HepG2 (cell line): ENCODE measurements around the gene SEZ6. TPM values are rescaled to one million over a fixed set of nuclear protein-coding genes. Genes with fewer than 3 reads are reported as not detected.

Source experiments
- ATAC-seq: fragments of 200-7000 bp; cut with Tn5 transposase; 3 replicates; pipeline ENCODE4 v1.9.1; 2020; ENCODE audit warnings: mild to moderate bottlenecking, moderate library complexity
- BruUV-seq: library from RNA; stranded (reverse); fragments of 400-500 nt; replicated peaks from 2 replicates; lab custom pipeline; 2021; lab: Mats Ljungman, UMichigan
- CTCF ChIA-PET: fragments of 300-600 bp; formaldehyde crosslinking; extraction: SDS; loops from one replicate; lab custom pipeline; 2021; ENCODE audit warnings: low total read pairs, inconsistent platforms, low intra/inter-chr PET ratio; lab: Yijun Ruan, JAX
- POLR2A ChIA-PET: fragments of 350-600 bp; sonication (Branson Sonifier 250); formaldehyde crosslinking; loops from one replicate; lab custom pipeline; 2020; ENCODE audit warnings: antibody characterized with exemption, inconsistent platforms; lab: Yijun Ruan, JAX
- DNase-seq: peaks from one replicate; pipeline ENCODE4 v3.0.0-alpha.2; 2015; ENCODE audit warnings: low spot score
- FAIRE-seq: peaks from 3 replicates; lab custom pipeline; 2011; peaks lifted over from hg19 to GRCh38; lab: Jason Lieb, UNC
- H2AFZ ChIP-seq: one replicate; pipeline ENCODE4 v1.6.1; 2011; ENCODE audit warnings: low read length, inconsistent platforms
- H3K27ac ChIP-seq: fragments of 300-600 bp; 3 replicates; pipeline ENCODE4 v1.8.0; 2011; ENCODE audit warnings: mixed run types, mild to moderate bottlenecking, mixed read lengths, low read length, inconsistent platforms; ENCODE audit not compliant: insufficient read depth; ENCODE audit errors: extremely low read length
- H3K27me3 ChIP-seq, 2 experiments: fragments of 200-600 bp in 1 of 2; 2 replicates in 1 of 2; 3 replicates in 1 of 2; pipeline versions ENCODE4 v1.6.0 to v1.8.0; 2011; ENCODE audit warnings: low read length in 2 of 2, mild to moderate bottlenecking in 2 of 2, moderate library complexity in 2 of 2, inconsistent platforms in 1 of 2; ENCODE audit not compliant: insufficient read depth in 2 of 2, control insufficient read depth in 1 of 2
- H3K36me3 ChIP-seq, 2 experiments: fragments of 200-600 bp in 1 of 2; replicated peaks in 1 of 2; 2 replicates in 1 of 2; 3 replicates in 1 of 2; pipeline versions ENCODE4 v1.5.1 to v1.8.0; 2011; ENCODE audit warnings: low read length in 2 of 2, inconsistent platforms in 1 of 2; ENCODE audit not compliant: insufficient read depth in 2 of 2, control insufficient read depth in 1 of 2
- H3K4me1 ChIP-seq: 2 replicates; pipeline ENCODE4 v1.5.1; 2012; ENCODE audit warnings: low read length, inconsistent platforms; ENCODE audit not compliant: insufficient read depth
- H3K4me2 ChIP-seq: 2 replicates; pipeline ENCODE4 v1.6.0; 2011; ENCODE audit warnings: low read depth, low read length, inconsistent platforms
- H3K4me3 ChIP-seq, 3 experiments: fragments of 200-600 bp in 1 of 3; sonication (generic), shearing (Covaris generic) in 1 of 3; replicated peaks in 1 of 3; 2 replicates each; pipeline ENCODE4 v1.5.1; 2011 to 2016; ENCODE audit warnings: low read length in 3 of 3, inconsistent platforms in 2 of 3, low read depth in 2 of 3, mild to moderate bottlenecking in 2 of 3, control low read depth in 1 of 3, mixed read lengths in 1 of 3; ENCODE audit not compliant: insufficient read depth in 1 of 3
- H3K79me2 ChIP-seq: one replicate; pipeline ENCODE4 v1.6.1; 2011; ENCODE audit warnings: low read length, inconsistent platforms; ENCODE audit not compliant: insufficient read depth
- H3K9ac ChIP-seq: 2 replicates; pipeline ENCODE4 v1.6.0; 2011; ENCODE audit warnings: mild to moderate bottlenecking, low read depth, low read length, inconsistent platforms; ENCODE audit not compliant: insufficient read depth
- H3K9me3 ChIP-seq: 2 replicates; pipeline ENCODE4 v1.5.1; 2012; ENCODE audit warnings: mild to moderate bottlenecking, low read length
- H4K20me1 ChIP-seq: 2 replicates; pipeline ENCODE4 v1.6.0; 2011; ENCODE audit warnings: inconsistent platforms, mild to moderate bottlenecking, low read length, moderate library complexity; ENCODE audit not compliant: insufficient read depth
- FOSL2 ChIP-seq: sonication (generic); formaldehyde crosslinking; IDR thresholded peaks from 2 replicates; pipeline ENCODE4 v1.4.0; 2020; ENCODE audit warnings: missing genetic modification reagents
- HCFC1 ChIP-seq: fragments of 150-350 bp; IDR thresholded peaks from 2 replicates; pipeline ENCODE4 v1.6.1; 2014; ENCODE audit warnings: low read depth, low read length
- HOXA3 ChIP-seq: sonication (generic); formaldehyde crosslinking; IDR thresholded peaks from 2 replicates; pipeline ENCODE4 v1.5.0; 2020; ENCODE audit warnings: missing genetic modification reagents
- PHF21A ChIP-seq: sonication (generic); formaldehyde crosslinking; IDR thresholded peaks from 2 replicates; pipeline ENCODE4 v1.5.0; 2020; ENCODE audit warnings: mild to moderate bottlenecking, missing genetic modification reagents
- ZIK1 ChIP-seq: sonication (generic); formaldehyde crosslinking; IDR thresholded peaks from 2 replicates; pipeline ENCODE4 v1.5.0; 2020; ENCODE audit warnings: mild to moderate bottlenecking, low read depth, missing genetic modification reagents, borderline replicate concordance
- ZMYM2 ChIP-seq: sonication (generic); formaldehyde crosslinking; IDR thresholded peaks from 2 replicates; pipeline ENCODE4 v1.8.0; 2022; ENCODE audit warnings: mild to moderate bottlenecking, missing genetic modification reagents
- ZNF337 ChIP-seq: sonication (generic); formaldehyde crosslinking; IDR thresholded peaks from 2 replicates; pipeline ENCODE4 v1.5.1; 2020; ENCODE audit warnings: missing genetic modification reagents, low read depth, mild to moderate bottlenecking, borderline replicate concordance
- ZNF644 ChIP-seq: IDR thresholded peaks from 2 replicates; pipeline ENCODE4 v1.6.1; 2016; ENCODE audit warnings: low read depth
- WGBS: methylation state at CpG from one replicate; pipeline ENCODE4 v1.1.6; 2017; ENCODE audit warnings: low lambda C conversion rate; 5-methylcytosine and 5-hydroxymethylcytosine counted together
- in situ Hi-C: cut with HindIII; loops from 2 replicates; pipeline ENCODE4 v1.10.0; 2017; ENCODE audit warnings: low pct_unique_long_range_greater_than_20kb; ENCODE audit not compliant: extremely low pct_ligation_motif_present
- intact Hi-C: fragments of 100-400 bp; cut with micrococcal nuclease; formaldehyde crosslinking; loops from one replicate; pipeline ENCODE4 v1.10.0; 2022; ENCODE audit not compliant: unreplicated experiment
- polyA plus RNA-seq, 8 experiments: library from polyadenylated mRNA; depleted of rRNA in 3 of 8; stranded (reverse) in 7 of 8; unstranded in 1 of 8; fragments of >200 nt; fragmentation: Illumina TruSeq in 4 of 8; extraction: Trizol in 4 of 8; gene quantifications; 2 replicates each; pipeline versions ENCODE4 v1.2.1 to v1.2.3, GENCODE V29; 2011 to 2016; ENCODE audit warnings: low read depth in 4 of 8, missing spikeins in 1 of 8, mixed read lengths in 1 of 8; ENCODE audit not compliant: insufficient read depth in 1 of 8
- total RNA-seq, 5 experiments: library from RNA; depleted of rRNA; stranded (reverse); fragments of >200 nt; fragmentation: Illumina TruSeq; extraction: Trizol; gene quantifications; 2 replicates each; pipeline ENCODE4 v1.2.3, GENCODE V29; 2016; ENCODE audit warnings: low read depth in 1 of 5
- TF ChIP-seq, protein P1 (sequence below): sonication (generic); formaldehyde crosslinking; IDR thresholded peaks from 2 replicates; pipeline ENCODE4 v1.8.0; 2022; ENCODE audit warnings: missing genetic modification reagents, mild to moderate bottlenecking, inconsistent platforms, borderline replicate concordance

Gene SEZ6
- total and polyA plus RNA-seq, 2 of the 13 experiments (the other 11 are each of a cell fraction or from before 2014, with no cell fraction given): not detected

DNA sequence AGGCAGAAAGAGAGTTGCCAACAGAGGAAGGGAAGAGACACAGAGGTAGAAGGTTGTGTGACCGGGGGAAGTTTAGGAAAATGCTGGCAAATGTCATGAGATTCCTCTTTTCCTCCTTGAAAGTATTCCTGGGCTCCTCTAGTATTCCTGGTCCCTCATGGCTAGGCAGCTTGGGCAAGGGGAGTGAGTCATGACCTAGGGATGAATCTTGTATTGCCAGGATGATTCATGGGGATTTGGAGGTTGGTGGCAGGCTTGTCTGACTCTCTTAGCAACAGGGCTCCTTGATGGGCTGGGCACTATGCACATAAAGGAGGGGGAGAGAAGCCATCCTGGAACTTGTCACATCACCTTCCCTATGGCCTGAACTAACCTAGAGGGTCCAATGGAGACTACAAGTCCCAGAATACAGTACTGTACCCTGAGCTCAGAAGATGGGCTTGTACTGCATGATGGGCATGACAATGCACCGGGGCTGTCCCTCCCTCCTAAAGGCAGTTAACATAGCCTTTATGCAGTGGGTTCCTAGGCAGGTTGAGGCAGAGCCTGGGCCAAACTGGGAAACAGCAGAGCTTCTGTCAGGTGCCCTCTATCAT is 2.1 kb upstream of the SEZ6 start:
- no peak for FAIRE-seq
- POLR2A ChIA-PET: interaction anchor here (0.9 kb wide), 1 partner anchor 45 kb away, joined by 3 read pairs; no protein-coding TSS in a partner anchor
- in situ Hi-C loops: no loop called here

DNA sequence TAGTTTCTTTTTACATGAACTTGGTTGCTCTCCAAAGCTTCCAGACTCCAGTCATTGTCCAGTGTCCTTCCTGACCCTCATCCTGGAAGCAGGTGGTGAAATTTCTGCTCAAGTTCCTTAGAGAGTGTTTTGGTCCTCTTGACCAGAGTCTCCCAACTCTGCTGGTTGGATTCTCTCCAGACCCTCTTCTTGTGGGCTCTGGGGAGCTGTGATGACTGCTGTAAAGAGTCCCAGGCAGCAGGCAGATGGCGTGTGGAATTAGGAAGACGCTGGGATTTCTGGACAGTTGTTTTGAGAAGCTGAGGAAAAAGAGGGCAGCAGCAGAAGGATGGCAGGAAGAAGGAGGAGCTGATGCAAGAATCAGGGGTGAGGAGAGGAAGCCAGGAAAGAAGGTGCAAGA is 1.6 kb upstream of the SEZ6 start:
- H4K20me1 ChIP-seq: peaks cover 8% of the 10 kb centered on the region; the same call in 1 of the 2 replicates

More for the DNA sequence above, 2.1 kb upstream of the SEZ6 start:
- Histone ChIP-seq H3K9me3 (no peaks in the 10 kb centered on the region), H3K27ac (no peak overlapping the region), H3K4me1 (peaks cover 40% of the 10 kb centered on the region), H3K79me2 (no peaks in the 10 kb centered on the region), H3K9ac (no peak overlapping the region)
- no TSS peak for BruUV-seq
- TF ChIP-seq ZNF644 (CRISPR knock-in tag) (no peak), ZIK1 (CRISPR knock-in tag) (no peak), FOSL2 (CRISPR knock-in tag) (0 out of 2 replicates have a peak, but pooled peaks have one; percentile 31)
- TF ChIP-seq, protein P1, sequence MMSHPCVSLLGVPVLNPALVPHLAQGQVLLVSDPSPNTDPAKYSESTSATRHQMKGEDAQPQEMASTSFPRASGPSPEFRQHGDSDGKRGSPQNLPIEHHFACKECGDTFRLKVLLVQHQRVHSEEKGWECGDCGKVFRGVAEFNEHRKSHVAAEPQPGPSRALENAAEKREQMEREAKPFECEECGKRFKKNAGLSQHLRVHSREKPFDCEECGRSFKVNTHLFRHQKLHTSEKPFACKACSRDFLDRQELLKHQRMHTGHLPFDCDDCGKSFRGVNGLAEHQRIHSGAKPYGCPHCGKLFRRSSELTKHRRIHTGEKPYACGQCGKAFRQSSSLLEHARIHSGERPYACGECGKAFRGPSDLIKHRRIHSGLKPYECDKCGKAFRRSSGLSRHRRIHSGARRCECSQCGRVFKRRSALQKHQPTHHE (CRISPR knock-in tag): no peak
- TF ChIP-seq, all 625 proteins: peak for 1
- CTCF ChIA-PET: no interaction called here
- H2AFZ ChIP-seq: no peak overlapping the region
- no peaks in the 10 kb centered on the region for H3K36me3 ChIP-seq
- intact Hi-C loops: no loop called here
- peaks cover 8% of the 10 kb centered on the region; the same call in 1 of the 2 replicates for H4K20me1 ChIP-seq
- H3K27me3 ChIP-seq: peaks cover 8 to 25% of the 10 kb centered on the region in 2 experiments; a peak in 4 of 5 replicates
- DNase-seq (no peak), ATAC-seq (no peak)
- H3K4me3 ChIP-seq: no peak overlapping the region
- 0% methylated on average over 1 of the region's 2 CpGs for WGBS
- no peak overlapping the region for H3K4me2 ChIP-seq

More for the DNA sequence above, 1.6 kb upstream of the SEZ6 start:
- no peak for FAIRE-seq
- H3K27ac ChIP-seq: no peak overlapping the region
- no peak for ATAC-seq
- H2AFZ ChIP-seq: no peak overlapping the region
- POLR2A ChIA-PET: no interaction called here
- intact Hi-C loops: no loop called here
- H3K4me1 ChIP-seq: peaks cover 40% of the 10 kb centered on the region
- no peak for DNase-seq
- 5% methylated on average over 2 of the region's 2 CpGs for WGBS
- no peaks in the 10 kb centered on the region for H3K79me2 ChIP-seq
- H3K36me3 ChIP-seq: no peaks in the 10 kb centered on the region
- no peak for TF ChIP-seq ZNF337
- no peak for TF ChIP-seq HOXA3 (CRISPR knock-in tag)
- no peak for TF ChIP-seq ZMYM2
- no peak for TF ChIP-seq PHF21A (CRISPR knock-in tag)
- no peak for TF ChIP-seq HCFC1
- TF ChIP-seq, all 625 proteins: peak for 0
- no TSS peak for BruUV-seq
- no peak overlapping the region for H3K4me3 ChIP-seq
- no peaks in the 10 kb centered on the region for H3K9me3 ChIP-seq
- in situ Hi-C loops: no loop called here
- peaks cover 8 to 30% of the 10 kb centered on the region in 2 experiments for H3K27me3 ChIP-seq
- no peak overlapping the region for H3K4me2 ChIP-seq
- CTCF ChIA-PET: no interaction called here
- H3K9ac ChIP-seq: no peak overlapping the region
